SK-N-SH treated with all-trans-retinoic acid at 6 μM for 48 hours (cell line): ENCODE measurements around the gene TSSK6.

ENCODE experiments used
- ATAC-seq: fragments of 200-7000 bp; cut with Tn5 transposase; 3 replicates; pipeline ENCODE4 v1.9.1; 2020; ENCODE audit warnings: mild to moderate bottlenecking, moderate library complexity
- ARNTL ChIP-seq: fragments of 450-650 bp; formaldehyde crosslinking; IDR thresholded peaks from 2 replicates; pipeline ENCODE4 v1.5.0; 2020; ENCODE audit warnings: low read depth, mild to moderate bottlenecking, moderate library complexity, borderline replicate concordance
- CREB5 ChIP-seq: fragments of 250-450 bp; sonication (Bioruptor Pico); IDR thresholded peaks from 2 replicates; pipeline ENCODE4 v1.5.1; 2020; ENCODE audit warnings: low read depth, mild to moderate bottlenecking, moderate library complexity
- ESRRG ChIP-seq: fragments of 250-450 bp; sonication (Bioruptor Pico); IDR thresholded peaks from 2 replicates; pipeline ENCODE4 v1.6.1; 2021; ENCODE audit warnings: mild to moderate bottlenecking
- GLIS3 ChIP-seq: fragments of 250-450 bp; sonication (Bioruptor Pico); IDR thresholded peaks from 2 replicates; pipeline ENCODE4 v1.5.0; 2020; ENCODE audit warnings: mild to moderate bottlenecking, moderate library complexity
- ISL1 ChIP-seq: fragments of 250-450 bp; sonication (Bioruptor Pico); IDR thresholded peaks from 2 replicates; pipeline ENCODE4 v2.1.2; 2022; ENCODE audit warnings: mild to moderate bottlenecking, moderate library complexity
- PATZ1 ChIP-seq: fragments of 250-450 bp; sonication (Bioruptor Pico); IDR thresholded peaks from 2 replicates; pipeline ENCODE4 v1.8.0; 2020; ENCODE audit warnings: mild to moderate bottlenecking, moderate library complexity, borderline replicate concordance
- POU6F1 ChIP-seq: fragments of 250-450 bp; sonication (Bioruptor Pico); IDR thresholded peaks from 2 replicates; pipeline ENCODE4 v1.8.0; 2021; ENCODE audit warnings: low read depth, mild to moderate bottlenecking, moderate library complexity, borderline replicate concordance
- SNAI2 ChIP-seq: fragments of 250-450 bp; sonication (Bioruptor Pico); IDR thresholded peaks from 2 replicates; pipeline ENCODE4 v1.5.0; 2020; ENCODE audit warnings: mild to moderate bottlenecking, moderate library complexity
- TCF4 ChIP-seq: fragments of 250-450 bp; sonication (Bioruptor Pico); IDR thresholded peaks from 2 replicates; pipeline ENCODE4 v1.8.0; 2021; ENCODE audit warnings: mild to moderate bottlenecking, moderate library complexity, borderline replicate concordance
- TOX ChIP-seq: fragments of 250-450 bp; sonication (Bioruptor Pico); IDR thresholded peaks from 2 replicates; pipeline ENCODE4 v1.8.0; 2021; ENCODE audit warnings: mild to moderate bottlenecking, moderate library complexity, borderline replicate concordance
- TSHZ2 ChIP-seq: fragments of 250-450 bp; sonication (Bioruptor Pico); IDR thresholded peaks from 2 replicates; pipeline ENCODE4 v1.5.0; 2020; ENCODE audit warnings: mild to moderate bottlenecking, moderate library complexity
- ZC3H10 ChIP-seq: fragments of 250-450 bp; sonication (Bioruptor Pico); IDR thresholded peaks from 2 replicates; pipeline ENCODE4 v1.5.1; 2021; ENCODE audit warnings: mild to moderate bottlenecking, moderate library complexity
- ZFP3 ChIP-seq: fragments of 250-450 bp; sonication (Bioruptor Pico); IDR thresholded peaks from 2 replicates; pipeline ENCODE4 v1.5.0; 2020; ENCODE audit warnings: mild to moderate bottlenecking, moderate library complexity
- ZFP30 ChIP-seq: fragments of 450-650 bp; formaldehyde crosslinking; IDR thresholded peaks from 2 replicates; pipeline ENCODE4 v1.5.0; 2022; ENCODE audit warnings: mild to moderate bottlenecking, moderate library complexity
- ZNF565 ChIP-seq: fragments of 450-650 bp; formaldehyde crosslinking; conservative IDR thresholded peaks from 2 replicates; pipeline ENCODE4 v1.5.0; 2020; ENCODE audit warnings: low read depth, mild to moderate bottlenecking, moderate library complexity
- ZNF70 ChIP-seq: fragments of 450-650 bp; formaldehyde crosslinking; IDR thresholded peaks from 2 replicates; pipeline ENCODE4 v1.5.0; 2020; ENCODE audit warnings: mild to moderate bottlenecking, moderate library complexity
- ZNF8 ChIP-seq: fragments of 450-650 bp; formaldehyde crosslinking; IDR thresholded peaks from 2 replicates; pipeline ENCODE4 v1.5.0; 2020; ENCODE audit warnings: mild to moderate bottlenecking, moderate library complexity

Gene TSSK6

GRCh38 chr19:19530423-19530804 lies 15.1 kb upstream of the TSSK6 start:
- TF ChIP-seq ZNF8 (CRISPR knock-in tag) (no peak), ZNF70 (CRISPR knock-in tag) (no peak), TCF4 (CRISPR knock-in tag) (no peak), POU6F1 (no peak), ZFP30 (CRISPR knock-in tag) (no peak), ZFP3 (no peak), ARNTL (CRISPR knock-in tag) (no peak), CREB5 (CRISPR knock-in tag) (no peak), PATZ1 (no peak), TSHZ2 (CRISPR knock-in tag) (no peak), ZC3H10 (CRISPR knock-in tag) (no peak), TOX (CRISPR knock-in tag) (no peak), ESRRG (no peak), SNAI2 (CRISPR knock-in tag) (no peak), ZNF565 (no peak), GLIS3 (CRISPR knock-in tag) (no peak)
- no peak; the same call in 2 of the 3 replicates for ATAC-seq

- 0 out of 2 replicates have a peak, but pooled peaks have one; percentile 17 for TF ChIP-seq ZFP3
- TF ChIP-seq GLIS3 (CRISPR knock-in tag): no peak
- TF ChIP-seq, all 23 proteins: peak for 1
- ATAC-seq: peak; percentile 1; the same call in 1 of the 3 replicates
Observed at GRCh38 chr19:19529783-19530422, 14.6 kb upstream of the TSSK6 start.

GRCh38 chr19:19528721-19529490 lies 13.6 kb upstream of the TSSK6 start, which contains the start of gene YJEFN3:
TSS of gene YJEFN3 (plus strand) at chr19:19528911. CDS start at chr19:19528933, 22 bp downstream.
- ATAC-seq: peak; percentile 20
- peak; percentile 29; the same call in 1 of the 2 replicates for TF ChIP-seq GLIS3 (CRISPR knock-in tag)
- 0 out of 2 replicates have a peak, but pooled peaks have one; percentile 16 for TF ChIP-seq ZNF565
- no peak for TF ChIP-seq ISL1 (CRISPR knock-in tag)

- ATAC-seq: no peak
Observed at GRCh38 chr19:19527674-19528625, 12.6 kb upstream of the TSSK6 start.

More at GRCh38 chr19:19527674-19528625, 12.6 kb upstream of the TSSK6 start:
- TF ChIP-seq ZFP30 (CRISPR knock-in tag) (no peak), ZNF565 (no peak), ISL1 (CRISPR knock-in tag) (no peak), ESRRG (no peak), ZNF70 (CRISPR knock-in tag) (no peak), TCF4 (CRISPR knock-in tag) (no peak), ZC3H10 (CRISPR knock-in tag) (no peak), PATZ1 (no peak), TOX (CRISPR knock-in tag) (no peak), TSHZ2 (CRISPR knock-in tag) (no peak)
